SHP77 treated with DMSO at 0.1 percent for 48 hours (cell line): ENCODE measurements around the gene LIPH.
A peak's percentile ranks its signal among the peaks of the same experiment; 100 is the strongest.
"Not testable (repeated sequence)": the region's sequence is repeated elsewhere in the genome, so short reads cannot be mapped to it uniquely, and the experiment has no call there.

Source experiments
- DNase-seq: peaks from one replicate; lab custom pipeline; 2025; lab: John Stamatoyannopoulos, UW

LIPH gene

GRCh38 chr3:185552358-185552877, at the start of gene LIPH:
Gene LIPH (minus strand): TSS chr3:185552588. CDS start chr3:185552471, 117 bp downstream.
- DNase-seq: no peak

GRCh38 chr3:185595526-185595925, 43.1 kb upstream of the LIPH start:
- DNase-seq: no peak

GRCh38 chr3:185594073-185594472, 41.7 kb upstream of the LIPH start:
- no peak for DNase-seq

- no peak for DNase-seq
These were observed 34.3 kb upstream of the LIPH start for GRCh38 chr3:185586686-185587039.

GRCh38 chr3:185585859-185586685, 33.7 kb upstream of the LIPH start, which contains the start of gene SENP2:
Gene SENP2 (plus strand): TSS chr3:185586295. CDS start chr3:185586414, 119 bp downstream.
- DNase-seq: peak; percentile 98

- DNase-seq: no peak
These were observed 33.1 kb upstream of the LIPH start for GRCh38 chr3:185585518-185585858.

- DNase-seq: no peak
These were observed 32.3 kb upstream of the LIPH start for GRCh38 chr3:185584686-185585085.

GRCh38 chr3:185583925-185584324, 31.5 kb upstream of the LIPH start:
- DNase-seq: no peak

GRCh38 chr3:185582871-185583270, 30.5 kb upstream of the LIPH start:
- DNase-seq: no peak

GRCh38 chr3:185582236-185582635, 29.8 kb upstream of the LIPH start:
- DNase-seq: no peak

GRCh38 chr3:185575108-185575869, 22.9 kb upstream of the LIPH start:
- peak; percentile 42 for DNase-seq

GRCh38 chr3:185572183-185572582, 19.8 kb upstream of the LIPH start:
- no peak for DNase-seq

GRCh38 chr3:185561958-185562357, 9.6 kb upstream of the LIPH start:
- DNase-seq: no peak

GRCh38 chr3:185561374-185561943, 9.1 kb upstream of the LIPH start:
- DNase-seq: no peak

- DNase-seq: no peak
These were observed 8.3 kb upstream of the LIPH start for GRCh38 chr3:185560676-185561075.

- DNase-seq: no peak
These were observed 7.3 kb upstream of the LIPH start for GRCh38 chr3:185559706-185560090.

GRCh38 chr3:185558395-185558794, 6.0 kb upstream of the LIPH start:
- no peak for DNase-seq

GRCh38 chr3:185556640-185557039, 4.3 kb upstream of the LIPH start:
- DNase-seq: not testable (repeated sequence)

- DNase-seq: no peak
These were observed 3.5 kb upstream of the LIPH start for GRCh38 chr3:185555860-185556347.

- no peak for DNase-seq
These were observed 2.7 kb upstream of the LIPH start for GRCh38 chr3:185555101-185555501.

GRCh38 chr3:185549651-185550111, 2.7 kb downstream of the LIPH start:
- no peak for DNase-seq

GRCh38 chr3:185549122-185549521, 3.3 kb downstream of the LIPH start:
- no peak for DNase-seq
